ENCODE measurements around the gene RELL1.

DNA sequence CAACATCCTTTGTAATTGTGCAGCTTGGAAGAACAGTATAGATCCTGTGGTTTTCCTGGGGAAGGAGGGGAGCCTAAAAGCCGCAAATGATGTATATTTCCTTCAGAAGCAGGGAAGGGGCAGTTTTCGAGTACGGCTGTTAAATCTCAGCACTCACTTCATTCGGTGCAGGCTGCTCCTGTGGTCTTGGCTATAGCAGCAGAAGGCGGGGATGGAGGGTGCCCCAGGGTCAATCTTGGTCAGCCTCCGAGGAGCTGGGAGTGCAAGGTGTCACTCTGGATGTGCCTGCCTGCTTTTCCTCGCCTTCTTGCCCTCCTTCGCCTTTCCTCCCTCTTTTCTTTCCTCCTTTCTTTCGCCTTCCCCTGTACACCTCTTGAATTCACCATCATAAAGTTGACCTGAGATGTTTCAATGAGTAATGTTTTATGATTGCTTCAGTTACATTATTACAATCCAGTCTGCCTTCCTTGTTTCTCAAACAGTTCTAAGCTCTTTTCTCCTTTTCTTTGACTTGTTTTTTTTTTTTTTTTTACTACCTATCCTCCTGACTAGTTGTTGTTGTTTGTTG is 101.6 kb downstream of the RELL1 start:
- TF ChIP-seq, protein P1, sequence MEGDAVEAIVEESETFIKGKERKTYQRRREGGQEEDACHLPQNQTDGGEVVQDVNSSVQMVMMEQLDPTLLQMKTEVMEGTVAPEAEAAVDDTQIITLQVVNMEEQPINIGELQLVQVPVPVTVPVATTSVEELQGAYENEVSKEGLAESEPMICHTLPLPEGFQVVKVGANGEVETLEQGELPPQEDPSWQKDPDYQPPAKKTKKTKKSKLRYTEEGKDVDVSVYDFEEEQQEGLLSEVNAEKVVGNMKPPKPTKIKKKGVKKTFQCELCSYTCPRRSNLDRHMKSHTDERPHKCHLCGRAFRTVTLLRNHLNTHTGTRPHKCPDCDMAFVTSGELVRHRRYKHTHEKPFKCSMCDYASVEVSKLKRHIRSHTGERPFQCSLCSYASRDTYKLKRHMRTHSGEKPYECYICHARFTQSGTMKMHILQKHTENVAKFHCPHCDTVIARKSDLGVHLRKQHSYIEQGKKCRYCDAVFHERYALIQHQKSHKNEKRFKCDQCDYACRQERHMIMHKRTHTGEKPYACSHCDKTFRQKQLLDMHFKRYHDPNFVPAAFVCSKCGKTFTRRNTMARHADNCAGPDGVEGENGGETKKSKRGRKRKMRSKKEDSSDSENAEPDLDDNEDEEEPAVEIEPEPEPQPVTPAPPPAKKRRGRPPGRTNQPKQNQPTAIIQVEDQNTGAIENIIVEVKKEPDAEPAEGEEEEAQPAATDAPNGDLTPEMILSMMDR (IDR thresholded peaks at IDR 0.05) = no peak
- TF ChIP-seq POLR2A (IDR thresholded peaks at IDR 0.05) = no peak
